PC-3 (cell line): ENCODE measurements around the gene ADORA2B.

Experiments
- CTCF ChIP-seq: fragments of 300-600 bp; sonication (generic); conservative IDR thresholded peaks from 2 replicates; pipeline ENCODE4 v1.5.1; 2017; ENCODE audit warnings: antibody characterized with exemption, low read depth, mild to moderate bottlenecking, low read length
- EZH2 ChIP-seq: fragments of 300-600 bp; sonication (generic); IDR thresholded peaks from one replicate; pipeline ENCODE4 v1.6.1; 2017; ENCODE audit warnings: antibody characterized with exemption, mild to moderate bottlenecking, low read length; ENCODE audit not compliant: unreplicated experiment
- EZH2phosphoT487 ChIP-seq: fragments of 300-600 bp; sonication (generic); IDR thresholded peaks from 2 replicates; pipeline ENCODE4 v1.6.1; 2018; ENCODE audit warnings: mild to moderate bottlenecking, antibody characterized with exemption, low read length, borderline replicate concordance

GRCh38 chr17:15909481-15909991 is 35.4 kb upstream of the ADORA2B start:
- TF ChIP-seq CTCF (no peak), EZH2phosphoT487 (no peak), EZH2 (no peak)
